Nephron progenitor cell (in vitro differentiated cells): ENCODE results near the gene PHACTR1.

Source experiments
- DNase-seq: peaks from one replicate; pipeline ENCODE4 v3.0.0; 2021
- H3K27ac Mint-ChIP-seq: 2 replicates; pipeline ENCODE4 v1.8.0; 2021; ENCODE audit warnings: mild to moderate bottlenecking, moderate library complexity, mixed read lengths
- H3K27me3 Mint-ChIP-seq: 2 replicates; pipeline ENCODE4 v1.8.0; 2021; ENCODE audit warnings: mild to moderate bottlenecking, low read depth, mixed read lengths; ENCODE audit not compliant: poor library complexity
- H3K36me3 Mint-ChIP-seq: 2 replicates; pipeline ENCODE4 v1.8.0; 2021; ENCODE audit warnings: low read depth, mixed read lengths
- H3K4me1 Mint-ChIP-seq: 2 replicates; pipeline ENCODE4 v1.8.0; 2021; ENCODE audit warnings: mixed read lengths
- H3K4me3 Mint-ChIP-seq: 2 replicates; pipeline ENCODE4 v1.8.0; 2021; ENCODE audit warnings: mild to moderate bottlenecking, moderate library complexity, mixed read lengths
- H3K9me3 Mint-ChIP-seq: 2 replicates; pipeline ENCODE4 v1.8.0; 2021; ENCODE audit warnings: mild to moderate bottlenecking, moderate library complexity, mixed read lengths
- TF ChIP-seq, protein P1 (sequence below): fragments of 200-600 bp; sonication (generic); IDR thresholded peaks from 2 replicates; pipeline ENCODE4 v1.5.0; 2021; ENCODE audit warnings: antibody characterized with exemption

Gene PHACTR1

DNA sequence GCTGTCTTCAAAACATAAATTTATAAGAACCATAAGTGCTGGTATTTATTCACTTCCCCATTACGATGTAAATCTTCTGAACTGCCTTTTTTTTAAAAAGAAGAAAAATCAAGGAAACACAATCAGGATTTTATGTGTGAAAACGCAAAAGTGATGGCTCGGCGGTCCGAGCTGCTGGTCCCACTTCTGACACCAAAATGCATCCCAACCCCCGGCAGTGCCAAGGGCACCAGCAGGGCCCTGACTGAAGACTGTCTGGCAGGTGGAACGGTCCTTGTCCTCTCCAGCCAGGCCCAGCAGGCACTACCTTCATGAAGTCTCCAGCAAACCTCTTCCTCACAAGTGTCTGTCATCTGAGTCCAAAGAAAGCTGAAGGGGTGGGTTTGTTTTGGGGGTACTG is 570.5 kb downstream of the PHACTR1 start:
- no peak for DNase-seq
- Mint-ChIP-seq H3K27me3 (peaks cover 16% of the 10 kb centered on the region), H3K27ac (no peak overlapping the region), H3K9me3 (peaks cover 50% of the 10 kb centered on the region), H3K4me3 (no peak overlapping the region), H3K4me1 (peaks cover 27% of the 10 kb centered on the region), H3K36me3 (peaks cover 84% of the 10 kb centered on the region)
- TF ChIP-seq, protein P1, sequence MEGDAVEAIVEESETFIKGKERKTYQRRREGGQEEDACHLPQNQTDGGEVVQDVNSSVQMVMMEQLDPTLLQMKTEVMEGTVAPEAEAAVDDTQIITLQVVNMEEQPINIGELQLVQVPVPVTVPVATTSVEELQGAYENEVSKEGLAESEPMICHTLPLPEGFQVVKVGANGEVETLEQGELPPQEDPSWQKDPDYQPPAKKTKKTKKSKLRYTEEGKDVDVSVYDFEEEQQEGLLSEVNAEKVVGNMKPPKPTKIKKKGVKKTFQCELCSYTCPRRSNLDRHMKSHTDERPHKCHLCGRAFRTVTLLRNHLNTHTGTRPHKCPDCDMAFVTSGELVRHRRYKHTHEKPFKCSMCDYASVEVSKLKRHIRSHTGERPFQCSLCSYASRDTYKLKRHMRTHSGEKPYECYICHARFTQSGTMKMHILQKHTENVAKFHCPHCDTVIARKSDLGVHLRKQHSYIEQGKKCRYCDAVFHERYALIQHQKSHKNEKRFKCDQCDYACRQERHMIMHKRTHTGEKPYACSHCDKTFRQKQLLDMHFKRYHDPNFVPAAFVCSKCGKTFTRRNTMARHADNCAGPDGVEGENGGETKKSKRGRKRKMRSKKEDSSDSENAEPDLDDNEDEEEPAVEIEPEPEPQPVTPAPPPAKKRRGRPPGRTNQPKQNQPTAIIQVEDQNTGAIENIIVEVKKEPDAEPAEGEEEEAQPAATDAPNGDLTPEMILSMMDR = no peak

- DNase-seq = no peak
- Mint-ChIP-seq H3K36me3 (peaks cover 89% of the 10 kb centered on the region), H3K27ac (no peak overlapping the region), H3K4me1 (peaks cover 28% of the 10 kb centered on the region), H3K27me3 (peaks cover 5% of the 10 kb centered on the region), H3K4me3 (no peak overlapping the region), H3K9me3 (peaks cover 50% of the 10 kb centered on the region)
- TF ChIP-seq, protein P1 = no peak
These were observed 571.9 kb downstream of the PHACTR1 start for GRCh38 chr6:13288481-13288880.

DNA sequence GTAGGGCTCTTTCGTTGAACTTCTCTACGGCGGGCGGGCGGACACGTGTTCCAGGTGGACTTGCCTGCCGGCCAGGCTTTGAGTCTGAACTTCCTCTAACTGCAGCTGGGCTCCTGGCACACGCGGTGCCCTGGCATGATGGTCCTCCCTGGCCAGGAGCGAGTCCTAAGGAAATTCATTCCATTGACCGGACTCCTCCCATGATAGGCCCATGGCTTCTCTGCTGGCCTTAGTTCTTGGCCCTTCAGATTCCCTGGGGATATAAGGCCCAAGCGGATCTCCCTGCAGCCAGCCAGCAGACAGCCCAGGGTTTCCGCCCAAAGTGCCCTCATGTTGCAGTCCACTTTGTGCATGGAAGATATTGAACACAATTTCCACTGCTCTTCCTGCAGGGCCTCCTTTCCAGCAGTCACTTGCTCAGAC is 572.4 kb downstream of the PHACTR1 start:
- peaks cover 89% of the 10 kb centered on the region for H3K36me3 Mint-ChIP-seq
- peaks cover 25% of the 10 kb centered on the region for H3K4me1 Mint-ChIP-seq
- peaks cover 50% of the 10 kb centered on the region for H3K9me3 Mint-ChIP-seq
- H3K4me3 Mint-ChIP-seq = no peak overlapping the region
- peaks cover 5% of the 10 kb centered on the region for H3K27me3 Mint-ChIP-seq
- TF ChIP-seq, protein P1 = no peak
- no peak for DNase-seq
- H3K27ac Mint-ChIP-seq = no peak overlapping the region

DNA sequence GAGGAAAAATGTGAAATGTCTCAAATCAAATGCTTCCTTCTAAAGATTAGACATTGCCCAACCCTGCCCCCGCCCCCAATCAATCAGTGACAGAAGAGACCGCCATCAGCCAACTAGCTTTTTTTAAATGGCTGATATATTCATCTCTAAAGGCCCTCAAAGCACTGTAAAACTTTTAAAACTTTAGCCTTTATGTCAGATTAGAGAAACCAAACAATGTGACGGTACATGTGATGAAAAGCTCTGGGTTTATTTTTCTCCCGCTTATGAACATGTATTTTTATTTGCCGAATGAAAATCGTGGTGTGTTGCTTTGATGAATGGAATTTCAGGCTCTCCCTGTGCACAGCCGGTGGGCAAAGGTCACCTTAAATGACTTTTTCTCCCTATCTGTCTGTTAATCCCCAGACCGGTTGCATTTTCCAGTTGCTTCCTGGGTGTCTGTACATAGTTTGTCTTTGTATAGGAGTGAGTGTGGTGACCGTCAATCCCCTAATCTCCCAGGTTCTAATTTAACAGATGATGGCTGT is 573.3 kb downstream of the PHACTR1 start:
- Mint-ChIP-seq H3K27ac (no peak overlapping the region), H3K36me3 (peaks cover 94% of the 10 kb centered on the region), H3K27me3 (peaks cover 5% of the 10 kb centered on the region), H3K9me3 (peaks cover 50% of the 10 kb centered on the region), H3K4me1 (peaks cover 21% of the 10 kb centered on the region), H3K4me3 (no peak overlapping the region)
- TF ChIP-seq, protein P1 = no peak
- no peak for DNase-seq

DNA sequence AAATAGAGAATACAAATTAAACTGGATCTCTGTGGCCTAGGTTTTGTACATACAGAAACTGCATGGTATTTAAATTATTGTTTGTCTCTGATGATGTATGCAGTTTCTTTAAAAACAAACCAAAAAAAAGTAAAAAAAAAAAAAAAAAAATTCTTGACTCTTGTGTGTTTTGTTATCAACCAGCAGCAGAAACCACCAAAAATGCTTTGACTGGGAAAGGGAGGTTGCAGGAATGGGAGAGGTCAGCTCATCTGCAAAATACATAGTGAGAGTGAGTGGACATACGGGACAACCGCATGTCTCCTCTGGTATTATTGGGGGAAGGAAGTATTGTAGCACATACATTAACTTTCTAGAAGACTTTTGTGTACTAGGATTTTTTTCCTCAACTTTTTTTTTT is 573.8 kb downstream of the PHACTR1 start:
- TF ChIP-seq, protein P1 = no peak
- H3K4me3 Mint-ChIP-seq = no peak overlapping the region
- no peak overlapping the region for H3K27ac Mint-ChIP-seq
- peaks cover 5% of the 10 kb centered on the region for H3K27me3 Mint-ChIP-seq
- peaks cover 96% of the 10 kb centered on the region for H3K36me3 Mint-ChIP-seq
- H3K9me3 Mint-ChIP-seq = peaks cover 48% of the 10 kb centered on the region
- H3K4me1 Mint-ChIP-seq = peaks cover 24% of the 10 kb centered on the region
- DNase-seq = no peak

GRCh38 chr6:13292774-13293173 is 576.2 kb downstream of the PHACTR1 start:
- peaks cover 29% of the 10 kb centered on the region for H3K4me1 Mint-ChIP-seq
- H3K4me3 Mint-ChIP-seq = no peak overlapping the region
- TF ChIP-seq, protein P1 = no peak
- peaks cover 24% of the 10 kb centered on the region for H3K9me3 Mint-ChIP-seq
- no peak overlapping the region for H3K27ac Mint-ChIP-seq
- H3K36me3 Mint-ChIP-seq = peaks cover 89% of the 10 kb centered on the region
- no peak for DNase-seq
- peaks cover 3% of the 10 kb centered on the region for H3K27me3 Mint-ChIP-seq
